Subcutaneous abdominal adipose tissue (tissue), 5 donors: ENCODE results near the gene XRN2.

Experiments
- H3K27ac ChIP-seq: one replicate; pipeline ENCODE4 v1.7.0; 2013; ENCODE audit warnings: low read depth, mild to moderate bottlenecking, inconsistent platforms, low read length, moderate library complexity
- H3K27me3 ChIP-seq, 5 donors: one replicate each; pipeline ENCODE4 v1.7.0; 2013; ENCODE audit warnings: low read length in 5 of 5, inconsistent platforms in 1 of 5; ENCODE audit not compliant: control insufficient read depth in 5 of 5, insufficient read depth in 4 of 5
- H3K36me3 ChIP-seq, 5 donors: one replicate each; pipeline ENCODE4 v1.7.0; 2013; ENCODE audit warnings: low read length in 5 of 5; ENCODE audit not compliant: control insufficient read depth in 5 of 5, insufficient read depth in 5 of 5
- H3K4me1 ChIP-seq, 5 donors: one replicate each; pipeline ENCODE4 v1.7.0; 2013; ENCODE audit warnings: low read length in 5 of 5, mild to moderate bottlenecking in 3 of 5, moderate library complexity in 1 of 5; ENCODE audit not compliant: control insufficient read depth in 5 of 5, insufficient read depth in 5 of 5
- H3K4me3 ChIP-seq, 5 donors: one replicate each; pipeline ENCODE4 v1.7.0; 2013; ENCODE audit warnings: low read length in 5 of 5, low read depth in 1 of 5
- H3K9ac ChIP-seq, 5 donors: one replicate each; pipeline ENCODE4 v1.7.0; 2013; ENCODE audit warnings: low read length in 5 of 5, mild to moderate bottlenecking in 4 of 5, moderate library complexity in 3 of 5
- H3K9me3 ChIP-seq, 5 donors: one replicate each; pipeline ENCODE4 v1.7.0; 2013; ENCODE audit warnings: low read length in 5 of 5; ENCODE audit not compliant: control insufficient read depth in 5 of 5
- donor health status: healthy.
- donor health status: healthy.
- donor health status: healthy.
- donor health status: healthy.
- donor health status: healthy.

The XRN2 gene

GRCh38 chr20:21294755-21295154, 8.4 kb upstream of the XRN2 start:
- Histone ChIP-seq H3K9me3 (no peaks in the 10 kb centered on the region), H3K27ac (no peak overlapping the region), H3K4me1 (no peaks in the 10 kb centered on the region), H3K36me3 (no peaks in the 10 kb centered on the region), H3K27me3 (peaks cover 0 to 4% (median 3%) of the 10 kb centered on the region in 5 donors), H3K4me3 (no peak overlapping the region), H3K9ac (no peak overlapping the region)

GRCh38 chr20:21301940-21302663, 1.0 kb upstream of the XRN2 start:
- Histone ChIP-seq H3K27ac (peak overlapping the region; percentile 99), H3K4me1 (peaks cover 2 to 24% (median 15%) of the 10 kb centered on the region in 5 donors), H3K9ac (peak overlapping the region; percentile 77 to 99 (median 97)), H3K36me3 (no peaks in the 10 kb centered on the region), H3K27me3 (peaks cover 0 to 4% (median 3%) of the 10 kb centered on the region in 5 donors), H3K9me3 (no peaks in the 10 kb centered on the region), H3K4me3 (peak overlapping the region; percentile 63 to 90 (median 84))

- no peaks in the 10 kb centered on the region for H3K9me3 ChIP-seq
- H3K36me3 ChIP-seq: no peaks in the 10 kb centered on the region
- peak overlapping the region; percentile 63 to 90 (median 84) for H3K4me3 ChIP-seq
- H3K27me3 ChIP-seq: peaks cover 0 to 2% (median 0%) of the 10 kb centered on the region in 5 donors
- peak overlapping the region; percentile 77 to 99 (median 97) for H3K9ac ChIP-seq
- H3K27ac ChIP-seq: peak overlapping the region; percentile 99
- peaks cover 2 to 24% (median 15%) of the 10 kb centered on the region in 5 donors for H3K4me1 ChIP-seq
Observed at GRCh38 chr20:21302664-21303060, 469 bp upstream of the XRN2 start.

- H3K36me3 ChIP-seq: peaks cover 0 to 3% (median 0%) of the 10 kb centered on the region in 5 donors
- peaks cover 2 to 24% (median 15%) of the 10 kb centered on the region in 5 donors for H3K4me1 ChIP-seq
- peak overlapping the region; percentile 65 to 99 (median 97) for H3K9ac ChIP-seq
- peak overlapping the region; percentile 99 for H3K27ac ChIP-seq
- peak overlapping the region; percentile 63 to 94 (median 89) for H3K4me3 ChIP-seq
- H3K27me3 ChIP-seq: no peaks in the 10 kb centered on the region
- H3K9me3 ChIP-seq: no peaks in the 10 kb centered on the region
Observed at GRCh38 chr20:21303872-21304586, 898 bp downstream of the XRN2 start.

- H3K4me1 ChIP-seq: peaks cover 0 to 25% (median 8%) of the 10 kb centered on the region in 5 donors
- no peaks in the 10 kb centered on the region for H3K9me3 ChIP-seq
- H3K27ac ChIP-seq: no peak overlapping the region
- no peak overlapping the region for H3K9ac ChIP-seq
- no peak overlapping the region for H3K4me3 ChIP-seq
- peaks cover 0 to 3% (median 0%) of the 10 kb centered on the region in 5 donors for H3K36me3 ChIP-seq
- no peaks in the 10 kb centered on the region for H3K27me3 ChIP-seq
Observed at GRCh38 chr20:21308340-21308739, 5.2 kb downstream of the XRN2 start.

GRCh38 chr20:21309678-21310467, 6.7 kb downstream of the XRN2 start:
- peaks cover 0 to 3% (median 0%) of the 10 kb centered on the region in 5 donors for H3K36me3 ChIP-seq
- no peak overlapping the region for H3K27ac ChIP-seq
- H3K4me3 ChIP-seq: no peak overlapping the region
- no peaks in the 10 kb centered on the region for H3K9me3 ChIP-seq
- H3K27me3 ChIP-seq: no peaks in the 10 kb centered on the region
- H3K9ac ChIP-seq: no peak overlapping the region
- peaks cover 0 to 15% (median 4%) of the 10 kb centered on the region in 5 donors for H3K4me1 ChIP-seq

GRCh38 chr20:21312813-21313474, 9.8 kb downstream of the XRN2 start:
- H3K4me1 ChIP-seq: peaks cover 0 to 15% (median 3%) of the 10 kb centered on the region in 5 donors
- H3K36me3 ChIP-seq: peaks cover 0 to 3% (median 0%) of the 10 kb centered on the region in 5 donors
- H3K4me3 ChIP-seq: no peak overlapping the region
- H3K27ac ChIP-seq: no peak overlapping the region
- H3K9ac ChIP-seq: no peak overlapping the region
- no peaks in the 10 kb centered on the region for H3K9me3 ChIP-seq
- H3K27me3 ChIP-seq: no peaks in the 10 kb centered on the region

GRCh38 chr20:21315138-21315537, 12.0 kb downstream of the XRN2 start:
- H3K27ac ChIP-seq: no peak overlapping the region
- H3K4me3 ChIP-seq: no peak overlapping the region
- H3K9me3 ChIP-seq: peaks cover 0 to 2% (median 0%) of the 10 kb centered on the region in 5 donors

GRCh38 chr20:21322083-21322710, 19.1 kb downstream of the XRN2 start:
- Histone ChIP-seq H3K9me3 (peaks cover 0 to 25% (median 14%) of the 10 kb centered on the region in 5 donors), H3K4me3 (no peak overlapping the region), H3K4me1 (peaks cover 0 to 41% (median 12%) of the 10 kb centered on the region in 5 donors), H3K27me3 (no peaks in the 10 kb centered on the region), H3K27ac (no peak overlapping the region), H3K9ac (no peak overlapping the region), H3K36me3 (peaks cover 0 to 3% (median 0%) of the 10 kb centered on the region in 5 donors)

More at GRCh38 chr20:21315138-21315537, 12.0 kb downstream of the XRN2 start:
- peaks cover 0 to 14% (median 7%) of the 10 kb centered on the region in 5 donors for H3K4me1 ChIP-seq
- no peaks in the 10 kb centered on the region for H3K27me3 ChIP-seq
- H3K36me3 ChIP-seq: no peaks in the 10 kb centered on the region
- H3K9ac ChIP-seq: no peak overlapping the region
